ENCODE measurements around the gene LTBP2.

LTBP2 gene

GRCh38 chr14:74612350-74613021 is 449 bp upstream of the LTBP2 start:
- DNase-seq (ENCODE audit: low read depth), result no peak

GRCh38 chr14:74610866-74611649 is 979 bp downstream of the LTBP2 start:
- no peak for DNase-seq (ENCODE audit: low read depth)

- no peak for DNase-seq (ENCODE audit: low read depth)
These were observed 1.7 kb downstream of the LTBP2 start for GRCh38 chr14:74610199-74610865.

GRCh38 chr14:74609721-74610120 is 2.3 kb downstream of the LTBP2 start:
- DNase-seq (ENCODE audit: low read depth), result no peak

GRCh38 chr14:74608959-74609611 is 3.0 kb downstream of the LTBP2 start:
- peak; percentile 85 for DNase-seq (ENCODE audit: low read depth)

GRCh38 chr14:74606727-74607126 is 5.3 kb downstream of the LTBP2 start:
- DNase-seq (ENCODE audit: low read depth), result no peak

GRCh38 chr14:74605531-74606223 is 6.4 kb downstream of the LTBP2 start:
- DNase-seq (ENCODE audit: low read depth), result no peak

GRCh38 chr14:74604911-74605310 is 7.1 kb downstream of the LTBP2 start:
- no peak for DNase-seq (ENCODE audit: low read depth)

GRCh38 chr14:74604157-74604556 is 7.9 kb downstream of the LTBP2 start:
- DNase-seq (ENCODE audit: low read depth), result no peak

GRCh38 chr14:74601982-74602381 is 10.1 kb downstream of the LTBP2 start:
- no peak for DNase-seq (ENCODE audit: low read depth)

- DNase-seq (ENCODE audit: low read depth), result no peak
These were observed 12.1 kb downstream of the LTBP2 start for GRCh38 chr14:74599946-74600345.

- DNase-seq (ENCODE audit: low read depth), result no peak
These were observed 12.7 kb downstream of the LTBP2 start for GRCh38 chr14:74599321-74599761.

GRCh38 chr14:74596741-74597450 is 15.1 kb downstream of the LTBP2 start:
- no peak for DNase-seq (ENCODE audit: low read depth)

GRCh38 chr14:74595006-74595735 is 16.9 kb downstream of the LTBP2 start:
- DNase-seq (ENCODE audit: low read depth), result peak; percentile 80

- DNase-seq (ENCODE audit: low read depth), result no peak
These were observed 17.4 kb downstream of the LTBP2 start for GRCh38 chr14:74594606-74595005.

GRCh38 chr14:74594029-74594428 is 18.0 kb downstream of the LTBP2 start:
- no peak for DNase-seq (ENCODE audit: low read depth)

- DNase-seq (ENCODE audit: low read depth), result no peak
These were observed 18.6 kb downstream of the LTBP2 start for GRCh38 chr14:74593241-74593953.

GRCh38 chr14:74592476-74593201 is 19.4 kb downstream of the LTBP2 start:
- DNase-seq (ENCODE audit: low read depth), result no peak

- DNase-seq (ENCODE audit: low read depth), result no peak
These were observed 20.1 kb downstream of the LTBP2 start for GRCh38 chr14:74591899-74592298.

Data from fibroblast of the conjunctiva (primary cell).